Omental fat pad (tissue), 4 donors: ENCODE data around the gene PTPRM. TPM values are rescaled to one million over a fixed set of nuclear protein-coding genes. Genes with fewer than 3 reads are reported as not detected.

Source experiments
- ATAC-seq: fragments of 150-250 bp; one replicate; pipeline ENCODE4 v1.9.1; 2016; ENCODE audit warnings: mild to moderate bottlenecking, moderate library complexity; ENCODE audit not compliant: low FRiP score
- DNase-seq: peaks from one replicate; pipeline ENCODE4 v3.0.0-alpha.2; 2019; ENCODE audit warnings: low spot score
- total RNA-seq, 4 donors: library from RNA; depleted of rRNA; stranded (reverse); fragments of >200 nt; gene quantifications; one replicate each; pipeline ENCODE4 v1.1.0, GENCODE V29; 2016
- TF ChIP-seq, protein P1 (sequence below), 3 donors: fragments of 450-650 bp; IDR thresholded peaks; one replicate each; pipeline ENCODE4 v1.5.1; 2016 to 2017; ENCODE audit warnings: antibody characterized with exemption in 3 of 3, mild to moderate bottlenecking in 3 of 3, moderate library complexity in 2 of 3

The PTPRM gene
- total RNA-seq, 4 donors from 2014 or later = 64.8 to 238 (median 144) TPM

DNA sequence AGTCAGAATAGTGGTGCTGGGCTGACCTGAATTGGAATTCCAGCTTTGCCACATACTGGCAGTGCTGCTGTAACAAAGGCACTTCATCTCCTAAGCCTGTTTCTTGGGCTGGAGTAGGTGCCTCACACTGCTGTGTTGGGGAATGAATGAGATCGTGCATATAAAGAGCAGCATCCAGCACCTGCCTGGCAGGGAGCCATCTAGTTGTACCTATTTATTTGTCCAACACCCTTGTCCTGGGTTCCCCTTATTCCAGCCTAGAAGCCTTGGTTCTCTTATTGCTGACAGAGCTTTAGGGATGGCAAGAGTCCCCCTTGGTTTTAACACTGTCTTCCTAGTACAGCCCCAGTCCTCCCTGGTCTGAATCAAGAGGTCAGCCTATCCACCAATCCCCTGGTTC lies 766.8 kb downstream of the PTPRM start:
- ATAC-seq = no peak
- TF ChIP-seq, protein P1, sequence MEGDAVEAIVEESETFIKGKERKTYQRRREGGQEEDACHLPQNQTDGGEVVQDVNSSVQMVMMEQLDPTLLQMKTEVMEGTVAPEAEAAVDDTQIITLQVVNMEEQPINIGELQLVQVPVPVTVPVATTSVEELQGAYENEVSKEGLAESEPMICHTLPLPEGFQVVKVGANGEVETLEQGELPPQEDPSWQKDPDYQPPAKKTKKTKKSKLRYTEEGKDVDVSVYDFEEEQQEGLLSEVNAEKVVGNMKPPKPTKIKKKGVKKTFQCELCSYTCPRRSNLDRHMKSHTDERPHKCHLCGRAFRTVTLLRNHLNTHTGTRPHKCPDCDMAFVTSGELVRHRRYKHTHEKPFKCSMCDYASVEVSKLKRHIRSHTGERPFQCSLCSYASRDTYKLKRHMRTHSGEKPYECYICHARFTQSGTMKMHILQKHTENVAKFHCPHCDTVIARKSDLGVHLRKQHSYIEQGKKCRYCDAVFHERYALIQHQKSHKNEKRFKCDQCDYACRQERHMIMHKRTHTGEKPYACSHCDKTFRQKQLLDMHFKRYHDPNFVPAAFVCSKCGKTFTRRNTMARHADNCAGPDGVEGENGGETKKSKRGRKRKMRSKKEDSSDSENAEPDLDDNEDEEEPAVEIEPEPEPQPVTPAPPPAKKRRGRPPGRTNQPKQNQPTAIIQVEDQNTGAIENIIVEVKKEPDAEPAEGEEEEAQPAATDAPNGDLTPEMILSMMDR (IDR thresholded peaks at IDR 0.05) = no peak

DNA sequence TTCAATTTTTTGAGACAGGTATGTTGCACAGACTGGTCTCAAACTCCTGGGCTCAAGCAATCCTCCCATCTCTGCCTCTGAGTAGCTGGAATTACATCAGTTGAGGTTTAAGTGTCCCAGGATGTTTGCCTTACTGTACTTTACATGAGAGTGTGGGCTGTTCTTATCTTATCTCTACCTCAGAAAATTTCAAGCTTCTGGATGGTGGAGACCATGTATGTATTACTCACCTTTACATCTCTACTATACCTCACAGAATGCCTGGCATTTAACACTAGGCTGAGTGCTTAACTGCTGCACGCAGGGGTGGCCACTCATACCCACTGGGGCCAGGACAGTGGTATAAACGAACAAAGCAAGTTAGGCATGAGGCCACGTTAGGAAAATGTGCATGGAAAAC lies 770.1 kb downstream of the PTPRM start:
- no peak for DNase-seq
- TF ChIP-seq, protein P1 (IDR thresholded peaks at IDR 0.05) = no peak
- no peak for ATAC-seq

More for the DNA sequence above, 766.8 kb downstream of the PTPRM start:
- no peak for DNase-seq

DNA sequence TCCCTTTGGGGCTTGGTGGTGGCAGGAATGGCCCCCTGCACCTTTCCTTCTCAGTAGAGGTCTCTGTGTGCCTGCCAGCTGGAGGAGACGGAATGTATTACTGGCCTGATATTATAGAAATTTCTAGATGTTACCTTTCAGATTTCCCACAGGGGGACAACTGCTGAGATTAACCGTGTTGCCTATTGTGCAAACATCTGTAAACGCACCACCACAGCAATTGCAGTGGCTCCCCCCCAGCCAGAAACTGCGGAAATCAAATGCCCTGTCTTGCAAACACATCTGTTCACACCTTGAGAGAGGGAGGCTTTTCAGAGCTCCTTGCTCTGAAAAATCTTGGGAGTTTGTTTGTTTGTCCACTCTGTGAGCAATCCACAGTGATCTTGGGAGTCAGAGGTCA lies 772.1 kb downstream of the PTPRM start:
- DNase-seq = no peak
- ATAC-seq = no peak

DNA sequence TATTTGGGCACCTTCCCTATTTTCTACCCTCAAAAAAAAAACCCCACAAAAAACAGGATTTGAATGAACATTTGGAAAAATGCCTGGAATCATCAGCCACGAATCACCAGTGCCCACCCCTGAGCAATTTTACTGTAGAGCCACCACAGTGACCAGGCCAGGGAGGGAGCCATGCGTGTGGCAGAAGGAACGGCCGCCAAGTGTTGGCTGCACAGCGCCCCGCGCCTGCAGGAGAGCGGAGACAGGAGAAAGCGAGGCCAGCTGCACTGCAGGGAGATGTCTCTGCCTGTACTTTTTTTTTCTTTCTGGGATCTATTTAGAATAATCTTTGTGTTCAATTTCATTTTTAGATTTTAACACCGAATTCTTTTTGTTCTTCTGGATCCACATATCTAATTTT lies 772.8 kb downstream of the PTPRM start:
- ATAC-seq (no peak), DNase-seq (no peak)
- TF ChIP-seq, protein P1 (IDR thresholded peaks at IDR 0.05) = no peak

More for the DNA sequence above, 772.1 kb downstream of the PTPRM start:
- TF ChIP-seq, protein P1 (IDR thresholded peaks at IDR 0.05) = no peak

DNA sequence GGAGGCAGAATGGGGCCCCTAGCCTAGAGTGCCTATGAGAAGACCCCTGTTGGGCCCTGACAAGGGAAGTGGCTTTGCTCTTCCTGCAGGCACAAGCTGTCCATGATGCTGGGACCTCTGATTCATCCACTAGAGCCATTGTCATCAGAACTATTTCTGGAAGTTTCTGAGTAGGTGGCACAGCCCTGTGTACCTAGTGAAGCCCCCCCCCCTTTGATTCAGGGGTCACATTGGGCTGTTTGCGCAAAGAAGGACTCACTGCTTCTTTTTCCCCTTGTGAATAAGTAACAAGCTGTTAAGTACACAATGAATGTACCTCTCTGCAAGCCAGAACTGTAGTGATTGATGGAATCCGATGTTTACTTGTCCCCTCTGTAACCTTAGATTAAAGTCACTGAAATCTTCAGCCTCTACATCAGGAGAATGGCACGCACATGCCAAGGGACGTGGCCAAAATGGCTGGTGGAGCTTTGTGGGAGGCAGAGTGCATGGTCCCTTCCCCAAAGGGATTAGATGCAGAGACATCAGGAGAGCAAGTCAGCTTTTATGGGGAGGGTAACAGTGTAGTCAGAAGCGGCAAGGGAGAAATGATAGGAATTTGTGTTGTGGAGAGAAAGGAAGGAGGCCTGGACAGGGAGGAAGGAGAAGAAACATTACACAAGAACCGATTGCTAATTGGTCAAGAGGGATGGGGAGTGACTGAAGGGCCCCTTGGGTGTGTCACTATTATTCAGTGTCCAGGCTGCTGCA lies 774.5 kb downstream of the PTPRM start:
- DNase-seq (no peak), ATAC-seq (no peak)
- TF ChIP-seq, protein P1 (IDR thresholded peaks at IDR 0.05) = no peak

DNA sequence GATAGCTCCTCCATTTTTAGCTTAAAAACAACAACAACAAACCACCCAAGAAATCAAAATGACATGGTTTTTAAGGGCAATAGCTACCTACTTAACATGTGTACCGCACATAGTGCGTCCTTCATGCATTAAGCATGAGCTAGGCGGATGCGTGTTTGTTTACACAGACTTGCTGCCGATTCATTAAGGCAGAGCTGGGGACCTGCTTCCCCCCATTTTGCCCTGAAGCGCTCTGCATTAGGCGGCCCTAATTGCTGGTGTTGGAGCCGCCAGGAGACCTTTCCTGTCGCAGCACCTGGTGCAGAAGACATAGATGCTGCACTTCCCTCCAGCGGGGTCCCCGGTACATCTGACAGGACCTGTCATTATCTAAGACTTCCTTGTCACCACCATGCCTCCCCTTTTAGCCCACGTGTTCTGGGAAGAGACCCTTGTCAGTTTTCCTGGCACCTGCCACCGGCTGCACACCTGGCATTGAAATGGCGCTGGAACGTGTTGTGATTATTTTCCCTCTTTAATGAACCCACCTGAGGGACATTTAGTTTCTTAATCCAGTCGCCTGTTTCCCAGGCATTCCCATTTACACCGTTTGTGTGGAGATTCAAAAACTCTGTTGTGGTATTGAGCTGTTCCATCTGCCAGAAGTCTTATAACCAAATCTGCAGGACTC lies 781.1 kb downstream of the PTPRM start:
- no peak for ATAC-seq
- TF ChIP-seq, protein P1 (IDR thresholded peaks at IDR 0.05) = no peak
- DNase-seq = no peak
